Posterior vena cava (tissue), 2 donors: Measurements from ENCODE around the gene SLC35G3. TPM values are rescaled to one million over a fixed set of nuclear protein-coding genes. Genes with fewer than 3 reads are reported as not detected.
"Not testable (repeated sequence)": the region's sequence is repeated elsewhere in the genome, so short reads cannot be mapped to it uniquely, and the experiment has no call there.

ENCODE experiments used
- DNase-seq: peaks from one replicate; pipeline ENCODE4 v3.0.0-alpha.2; 2020; ENCODE audit warnings: low spot score
- intact Hi-C, 2 donors: fragments of 100-400 bp; cut with DNase I; formaldehyde crosslinking; loops; one replicate each; pipeline versions ENCODE4 v1.14.1 to v1.14.2; 2022 to 2023
- total RNA-seq, 2 donors: library from RNA; stranded (reverse); fragmentation: NEBNext Ultra II Directional; extraction: Animal tissue kit (Norgen Biotek cat#: 25700); gene quantifications; one replicate each; pipeline ENCODE4 v1.2.1, GENCODE V29; 2021
- donor health status: DM: yes; HTN: yes; CAD: no.
- donor health status: DM: yes; HTN: yes; CAD: no.

SLC35G3 gene
- total RNA-seq, 2 donors from 2014 or later, result not detected

DNA sequence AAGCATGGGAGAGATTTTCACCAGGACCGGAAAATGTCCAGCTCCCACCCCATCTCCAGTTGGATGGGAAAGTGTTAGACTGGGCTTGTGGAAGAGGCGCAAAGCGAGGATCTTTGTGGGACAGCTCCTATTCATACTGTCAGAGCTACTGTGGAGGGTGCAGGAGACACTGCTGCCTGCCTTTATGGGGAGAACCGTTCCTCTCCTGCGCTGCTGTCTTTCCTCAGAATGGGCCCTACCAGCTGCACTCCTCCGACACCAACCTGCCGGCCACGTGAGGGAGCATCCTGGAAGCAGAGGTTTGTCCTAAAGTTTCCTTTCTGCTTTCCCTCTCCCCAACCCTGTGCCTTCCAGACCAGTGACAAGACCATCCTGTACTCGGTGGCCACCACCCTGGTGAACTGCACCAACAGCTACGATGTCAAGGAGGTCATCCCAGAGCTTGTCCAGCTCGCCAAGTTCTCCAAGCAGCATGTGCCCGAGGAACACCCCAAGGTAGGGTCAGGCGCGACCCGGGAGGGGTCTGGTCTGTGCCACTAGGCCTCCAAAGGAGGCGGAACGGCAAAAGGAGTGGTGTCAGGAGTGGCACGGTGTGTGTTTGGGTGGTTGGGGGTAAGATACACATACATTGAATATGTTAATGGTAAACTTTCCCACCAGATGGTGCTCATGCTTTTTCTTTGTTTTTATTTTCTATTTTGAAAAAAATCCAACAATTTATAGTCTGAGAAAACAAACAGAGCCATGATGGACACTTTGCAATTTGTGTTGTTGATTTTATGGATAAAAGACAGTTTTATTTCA lies 23.0 kb downstream of the SLC35G3 start:
- intact Hi-C loops, result loop anchor here in 1 of 2 donors (10.0 kb wide), 1 partner anchor 364 kb away; the partner anchor contains the start of gene SLFN12L

DNA sequence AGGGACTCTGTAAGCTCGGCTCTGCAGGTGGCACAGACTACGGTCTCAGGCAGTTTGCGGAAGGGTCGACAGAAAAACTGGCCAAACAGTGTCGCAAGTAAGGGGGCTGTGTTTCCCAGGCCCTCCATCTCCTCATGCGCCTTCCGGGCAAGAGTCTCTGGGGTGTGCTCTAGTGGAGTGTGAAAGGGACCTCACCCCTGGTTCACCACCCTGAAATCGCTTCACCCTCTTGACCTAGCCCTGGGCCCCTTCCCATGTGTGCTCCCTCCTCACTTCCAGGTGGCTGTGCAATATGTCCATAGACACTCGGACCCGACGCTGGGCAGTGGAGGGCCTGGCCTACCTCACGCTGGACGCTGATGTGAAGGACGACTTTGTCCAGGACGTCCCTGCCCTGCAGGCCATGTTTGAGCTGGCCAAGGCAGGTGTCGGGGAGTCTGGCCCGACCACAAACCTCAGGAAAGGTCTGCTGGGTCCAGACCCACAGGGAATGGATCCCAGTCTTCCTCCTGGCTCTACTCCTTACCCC lies 24.3 kb downstream of the SLC35G3 start:
- no peak for DNase-seq
- intact Hi-C loops, result loop anchor here (10.0 kb wide), 2 partner anchors 365 to 375 kb away; partner anchors contain the start of gene SLFN12L (in 1 of the 2)

More for the DNA sequence above, 23.0 kb downstream of the SLC35G3 start:
- DNase-seq, result no peak

DNA sequence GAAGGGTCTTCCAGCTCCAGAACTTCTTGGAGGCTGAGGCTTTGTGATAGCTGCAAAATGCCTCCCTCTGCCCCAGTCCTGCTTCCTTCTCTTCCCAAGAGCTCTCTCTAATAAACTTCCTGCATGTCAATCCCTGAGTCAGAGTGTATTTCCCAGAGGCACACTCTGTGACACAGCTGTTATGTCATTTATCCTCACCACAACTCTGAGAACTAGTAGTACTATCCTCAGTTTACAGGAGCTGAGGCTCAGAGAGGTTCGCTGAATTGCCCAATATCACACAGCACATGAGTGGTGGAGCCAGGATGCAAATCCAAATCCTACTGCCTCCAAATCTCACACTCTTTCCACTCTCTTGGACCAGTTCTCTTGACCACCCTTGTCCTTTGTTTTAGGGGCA lies 26.5 kb downstream of the SLC35G3 start:
- intact Hi-C loops, result loop anchor here in 1 of 2 donors (10.0 kb wide), 1 partner anchor 377 kb away; no protein-coding TSS in a partner anchor

DNA sequence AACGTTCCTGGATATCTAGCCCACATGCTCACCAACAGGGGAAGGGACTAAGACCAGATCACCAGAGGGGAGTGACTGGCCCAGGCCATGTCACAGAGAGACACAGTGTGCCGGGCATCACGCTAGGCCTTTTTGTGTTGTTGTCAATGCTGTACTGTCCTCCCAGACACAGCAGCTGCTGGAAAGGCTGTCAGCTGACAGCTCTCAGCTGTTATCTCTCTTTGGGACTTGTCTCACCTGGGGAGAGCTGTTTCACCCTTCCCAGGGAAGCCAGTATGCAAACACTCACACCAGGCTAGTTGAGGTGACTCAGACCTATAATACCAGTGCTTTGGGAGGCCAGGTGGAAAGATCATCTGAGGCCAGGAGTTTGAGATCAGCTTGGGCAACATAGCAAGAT lies 27.1 kb downstream of the SLC35G3 start:
- intact Hi-C loops, result loop anchor here in 1 of 2 donors (10.0 kb wide), 1 partner anchor 378 kb away; no protein-coding TSS in a partner anchor
- no peak for DNase-seq

More for the DNA sequence above, 26.5 kb downstream of the SLC35G3 start:
- DNase-seq, result no peak

DNA sequence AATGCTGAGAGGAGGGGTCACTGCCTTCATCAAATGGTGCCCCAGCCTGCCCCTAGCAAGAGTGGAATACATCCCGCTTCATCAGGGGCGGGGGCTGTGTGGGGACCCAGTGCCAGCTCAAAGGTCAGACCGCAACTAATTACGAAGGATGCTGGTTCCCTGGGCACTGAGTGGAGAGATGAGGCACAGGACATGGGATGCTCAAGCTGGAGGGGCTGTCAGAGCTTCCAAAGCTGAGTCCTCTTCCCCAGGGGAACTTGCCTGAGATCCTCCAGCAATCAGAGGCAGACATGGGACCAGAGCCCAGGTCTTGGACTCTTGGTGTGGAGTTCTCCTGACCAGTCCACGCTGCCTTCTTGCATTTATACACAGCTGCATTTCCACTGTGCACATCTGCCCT lies 27.7 kb downstream of the SLC35G3 start:
- DNase-seq, result no peak
- intact Hi-C loops, result loop anchor here in 1 of 2 donors (10.0 kb wide), 1 partner anchor 378 kb away; no protein-coding TSS in a partner anchor

DNA sequence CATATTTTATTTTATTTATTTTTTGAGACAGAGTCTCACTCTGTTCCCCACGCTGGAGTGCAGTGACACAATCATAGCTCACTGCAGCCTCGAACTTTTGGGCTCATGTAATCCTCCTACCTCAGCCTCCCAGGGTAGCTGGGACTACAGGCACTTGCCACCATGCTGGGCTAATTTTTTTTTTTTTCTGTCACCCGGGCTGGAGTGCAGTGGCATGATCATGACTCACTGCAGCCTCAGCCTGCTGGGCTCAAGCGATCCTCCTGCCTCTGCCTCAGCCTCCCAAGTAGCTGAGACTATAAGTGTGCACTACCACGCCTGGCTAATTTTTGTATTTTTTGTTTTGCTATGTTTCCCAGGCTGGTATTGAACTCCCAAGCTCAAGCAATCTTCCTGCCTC lies 29.5 kb downstream of the SLC35G3 start:
- intact Hi-C loops, result loop anchor here in 1 of 2 donors (10.0 kb wide), 1 partner anchor 380 kb away; no protein-coding TSS in a partner anchor
- peak; percentile 8 for DNase-seq

DNA sequence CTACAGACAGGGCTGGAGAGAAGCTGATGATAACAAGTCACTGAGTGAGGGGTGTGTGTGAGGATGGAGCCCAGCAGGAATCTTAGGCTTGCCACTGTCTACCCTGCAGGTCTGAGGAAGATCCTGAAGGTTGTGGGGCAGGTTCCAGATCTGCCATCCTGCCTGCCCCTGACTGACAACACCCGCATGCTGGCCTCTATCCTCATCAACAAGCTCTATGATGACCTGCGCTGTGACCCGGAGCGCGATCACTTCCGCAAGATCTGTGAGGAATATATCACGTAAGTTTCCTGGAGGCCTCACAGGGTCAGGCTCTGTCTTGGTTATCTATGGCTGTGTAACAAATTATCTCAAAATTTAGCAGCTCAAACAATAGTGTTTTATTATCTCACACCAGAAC lies 30.3 kb downstream of the SLC35G3 start:
- intact Hi-C loops, result loop anchor here in 1 of 2 donors (10.0 kb wide), 1 partner anchor 381 kb away; no protein-coding TSS in a partner anchor
- DNase-seq, result no peak

DNA sequence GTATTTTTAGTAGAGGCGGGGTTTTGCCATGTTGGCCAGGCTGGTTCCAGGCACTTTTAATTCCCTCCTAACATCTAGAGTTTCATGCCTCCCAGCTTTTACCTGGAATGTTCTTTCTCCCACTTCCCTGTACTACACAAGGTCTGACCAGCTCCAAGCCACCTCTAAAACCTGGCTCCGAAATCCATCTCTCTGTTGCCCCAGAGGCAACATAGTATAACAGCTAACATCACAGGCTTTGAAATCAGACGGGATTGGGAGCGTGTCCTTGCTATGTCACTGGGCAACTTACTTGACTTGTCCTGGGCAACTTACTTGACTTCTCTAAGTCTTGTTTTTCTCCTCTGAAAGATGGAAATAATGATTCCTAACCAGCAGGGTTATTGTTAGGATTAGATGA lies 31.4 kb downstream of the SLC35G3 start:
- intact Hi-C loops, result loop anchor here in 1 of 2 donors (10.0 kb wide), 1 partner anchor 382 kb away; no protein-coding TSS in a partner anchor
- DNase-seq, result peak; percentile 25

DNA sequence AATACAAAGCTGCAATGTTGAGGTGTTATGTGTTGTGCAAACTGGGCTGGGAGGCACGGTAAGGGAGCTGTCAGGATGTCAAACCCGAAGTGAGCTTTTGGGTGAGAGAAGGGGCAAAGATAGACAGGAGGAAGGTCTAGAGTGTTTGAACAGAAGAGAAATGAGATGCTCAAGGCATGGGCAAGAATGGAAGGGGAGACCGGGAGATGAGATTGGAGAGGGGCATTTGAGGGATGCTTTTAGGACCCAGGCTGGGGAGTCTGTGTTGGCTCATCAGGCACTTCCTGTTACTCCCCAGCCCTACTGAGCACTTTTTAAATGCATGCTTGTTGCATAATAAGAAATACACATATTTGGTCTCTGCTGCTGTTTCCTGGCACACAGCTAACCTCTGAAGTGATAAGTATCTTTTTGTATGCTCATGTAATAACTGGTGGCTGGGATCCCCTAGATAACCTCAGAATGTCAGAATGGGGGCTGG lies 32.9 kb downstream of the SLC35G3 start:
- DNase-seq, result peak; percentile 5
- intact Hi-C loops, result loop anchor here in 1 of 2 donors (10.0 kb wide), 1 partner anchor 383 kb away; no protein-coding TSS in a partner anchor

DNA sequence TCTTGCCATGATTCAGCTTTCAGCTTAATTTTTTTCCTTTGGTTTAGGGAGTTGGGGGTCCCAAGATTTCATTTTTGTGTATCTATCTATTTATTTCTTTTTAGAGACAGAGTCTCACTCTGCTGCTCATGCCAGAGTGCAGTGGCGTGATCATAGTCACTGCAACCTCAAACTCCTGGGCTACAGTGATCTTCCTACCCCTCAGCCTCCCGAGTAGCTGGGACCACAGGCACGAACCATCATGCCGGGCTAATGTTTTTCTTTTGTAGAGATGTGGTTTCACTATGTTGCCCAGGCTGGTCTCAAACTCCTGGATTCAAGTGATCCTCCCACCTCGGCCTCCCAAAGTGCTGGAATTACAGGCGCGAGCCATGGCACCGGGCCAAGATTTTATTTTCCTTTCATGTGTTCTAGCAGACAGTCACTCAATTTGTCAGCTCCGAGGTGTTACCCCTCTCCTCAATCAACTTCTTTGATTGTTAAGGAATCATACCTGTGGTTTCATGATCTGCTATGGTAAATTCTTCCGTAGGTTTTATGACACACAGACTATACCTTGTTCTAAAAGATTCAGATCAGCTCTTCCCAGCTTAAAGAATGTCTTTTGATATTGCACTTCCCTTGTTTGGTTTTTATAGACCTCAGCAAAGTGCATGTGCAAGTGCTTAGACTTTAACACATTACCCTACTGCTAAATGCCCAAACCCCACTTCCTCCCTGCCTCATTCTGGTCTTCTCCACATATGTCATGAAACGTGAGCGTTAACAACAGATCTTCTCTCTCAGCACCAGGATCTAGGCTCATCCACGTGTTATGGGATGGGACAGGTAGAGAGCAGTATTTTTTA lies 33.6 kb downstream of the SLC35G3 start:
- intact Hi-C loops, result loop anchor here in 1 of 2 donors (10.0 kb wide), 1 partner anchor 384 kb away; no protein-coding TSS in a partner anchor
- peak; percentile 24 for DNase-seq

DNA sequence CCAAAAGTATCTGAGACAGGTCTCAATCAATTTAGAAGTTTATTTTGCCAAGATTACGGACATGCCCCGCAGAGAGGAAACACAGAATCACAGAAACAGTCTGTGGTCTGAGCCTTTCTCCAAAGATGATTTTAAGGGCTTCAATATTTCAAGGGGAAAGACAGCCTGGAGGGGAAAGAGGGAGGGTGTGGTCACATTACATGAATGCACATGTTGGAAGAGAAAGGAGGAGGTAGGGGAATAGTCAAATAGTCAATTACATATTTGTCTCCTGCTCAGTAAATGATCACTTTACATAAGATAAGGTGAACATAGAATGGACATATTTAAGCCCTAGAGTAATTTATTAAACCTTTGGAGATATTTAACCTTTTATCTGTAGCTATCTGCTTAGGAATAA lies 34.3 kb downstream of the SLC35G3 start:
- intact Hi-C loops, result loop anchor here in 1 of 2 donors (10.0 kb wide), 1 partner anchor 385 kb away; no protein-coding TSS in a partner anchor

DNA sequence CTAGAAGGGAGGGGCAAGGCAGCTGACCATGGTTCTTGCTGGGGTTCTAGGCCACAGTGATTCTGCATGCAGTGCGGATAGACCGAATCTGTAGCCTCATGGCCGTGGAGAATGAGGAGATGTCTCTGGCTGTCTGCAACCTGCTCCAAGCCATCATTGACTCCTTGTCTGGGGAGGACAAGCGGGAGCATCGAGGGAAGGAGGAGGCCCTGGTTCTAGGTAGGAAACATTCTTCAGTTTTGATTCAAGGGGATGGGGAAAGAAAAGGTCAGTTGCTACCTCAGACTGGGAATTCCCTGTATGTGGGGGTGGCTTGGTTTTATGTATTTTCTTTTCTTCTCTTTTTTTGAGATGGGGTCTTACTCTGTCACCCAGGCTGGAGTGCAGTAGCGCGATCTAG lies 38.9 kb downstream of the SLC35G3 start:
- DNase-seq, result peak; percentile 54
- intact Hi-C loops, result no loop called here

More for the DNA sequence above, 34.3 kb downstream of the SLC35G3 start:
- no peak for DNase-seq

DNA sequence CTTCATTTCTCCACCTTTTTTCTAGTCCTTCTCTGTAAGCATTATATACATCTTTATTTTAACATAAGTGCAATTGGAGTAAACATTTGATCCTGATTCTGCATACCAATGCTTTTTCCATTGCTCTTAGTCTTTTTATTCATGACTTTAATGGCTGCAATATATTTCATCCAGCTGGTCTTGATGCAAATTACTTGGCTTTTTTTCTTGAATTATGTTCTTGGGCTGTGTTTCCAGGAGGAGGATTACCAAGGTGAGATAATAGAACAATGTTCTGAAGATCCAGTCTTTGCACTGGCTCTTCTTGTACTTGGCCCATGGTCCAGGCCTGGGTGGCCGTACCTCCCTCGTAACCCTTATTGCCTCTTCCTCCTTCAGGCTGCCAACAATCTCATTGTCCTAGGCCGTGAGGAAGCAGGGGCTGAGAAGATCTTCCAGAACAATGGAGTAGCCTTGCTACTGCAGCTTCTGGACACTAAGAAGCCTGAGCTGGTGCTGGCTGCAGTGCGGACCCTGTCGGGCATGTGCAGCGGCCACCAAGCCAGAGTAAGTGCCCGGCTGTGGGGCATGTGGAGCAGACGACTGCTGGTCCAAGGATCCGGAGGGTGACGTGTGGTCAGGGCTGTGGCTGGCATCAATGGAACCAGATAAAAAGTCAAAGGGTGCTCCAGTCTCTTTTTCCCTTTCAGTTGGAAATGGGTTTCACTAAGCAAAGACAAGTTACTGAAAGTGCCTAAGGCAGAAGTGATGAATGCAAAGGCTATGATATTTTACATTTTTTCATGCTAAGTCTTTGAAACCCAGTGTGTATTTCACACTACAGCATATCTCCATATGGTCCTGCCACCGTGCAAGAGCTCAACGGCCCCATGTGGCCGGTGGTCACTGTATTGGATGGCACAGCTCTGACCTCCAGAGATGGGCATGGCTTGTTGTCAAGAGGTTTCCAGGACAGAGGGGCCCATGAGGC lies 39.7 kb downstream of the SLC35G3 start:
- intact Hi-C loops, result no loop called here
- DNase-seq, result peak; percentile 52

DNA sequence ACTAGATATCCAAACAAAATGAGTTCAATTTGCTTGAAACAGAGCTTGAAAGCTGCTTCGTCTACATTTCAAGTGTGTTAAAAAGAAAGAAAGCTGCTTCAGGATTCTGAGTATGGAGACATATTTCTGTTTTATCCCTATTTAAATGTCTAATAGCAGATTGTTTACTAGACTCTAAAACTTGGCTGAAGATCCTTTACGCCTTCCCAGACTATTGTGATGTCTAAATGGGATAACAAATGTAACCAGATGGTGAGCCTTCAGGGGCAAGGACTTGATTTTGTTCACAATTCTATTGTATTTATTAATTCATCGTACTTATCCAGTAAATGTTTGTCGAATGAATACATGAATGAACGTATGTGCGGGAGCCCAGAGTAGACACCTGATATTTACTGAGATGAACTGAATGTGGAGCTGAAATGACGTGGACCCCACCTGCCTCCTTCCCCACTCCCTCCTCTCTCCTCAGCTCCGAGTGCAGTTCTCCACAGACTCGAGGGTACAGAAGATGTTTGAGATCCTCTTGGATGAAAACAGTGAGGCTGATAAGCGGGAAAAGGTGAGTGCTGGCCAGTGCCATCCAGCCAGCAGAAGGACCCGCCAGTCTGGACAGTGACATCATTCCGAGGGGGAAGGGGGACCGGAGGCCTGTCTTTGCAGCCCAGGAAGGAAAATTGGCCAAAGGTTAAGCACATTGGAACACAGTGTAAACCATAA lies 41.6 kb downstream of the SLC35G3 start:
- intact Hi-C loops, result no loop called here
- DNase-seq, result no peak

DNA sequence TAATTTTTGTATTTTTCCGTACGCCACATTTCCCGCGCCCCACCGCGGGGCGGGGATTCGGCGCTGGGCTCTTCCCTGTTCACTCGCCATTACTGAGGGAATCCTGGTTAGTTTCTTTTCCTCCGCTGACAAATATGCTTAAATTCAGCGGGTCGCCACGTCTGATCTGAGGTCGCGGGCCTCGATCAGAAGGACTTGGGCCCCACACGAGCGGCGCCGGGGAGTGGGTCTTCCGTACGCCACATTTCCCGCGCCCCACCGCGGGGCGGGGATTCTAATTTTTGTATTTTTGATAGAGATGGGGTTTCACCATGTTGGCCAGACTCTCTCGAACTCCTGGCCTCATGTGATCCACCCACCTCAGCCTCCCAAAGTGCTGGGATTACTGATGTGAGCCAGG lies 43.1 kb downstream of the SLC35G3 start:
- peak; percentile 40 for DNase-seq
- intact Hi-C loops, result not testable (repeated sequence)

DNA sequence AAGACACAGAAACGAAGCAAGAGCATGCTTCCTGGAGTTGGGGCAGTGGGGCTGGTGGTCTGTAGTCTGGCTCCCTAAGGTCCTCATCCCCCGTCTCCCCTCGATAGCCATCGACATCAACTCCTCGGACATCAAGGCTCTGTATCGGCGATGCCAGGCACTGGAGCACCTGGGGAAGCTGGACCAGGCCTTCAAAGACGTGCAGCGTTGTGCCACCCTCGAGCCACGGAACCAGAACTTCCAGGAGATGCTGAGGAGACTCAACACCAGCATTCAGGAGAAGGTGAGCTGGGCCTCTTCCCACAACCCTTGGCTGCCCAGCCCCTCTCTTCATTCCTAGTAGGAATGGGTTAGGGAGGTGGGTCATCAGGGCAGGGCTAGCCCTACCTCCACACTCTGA lies 44.3 kb downstream of the SLC35G3 start:
- peak; percentile 51 for DNase-seq
- intact Hi-C loops, result no loop called here

DNA sequence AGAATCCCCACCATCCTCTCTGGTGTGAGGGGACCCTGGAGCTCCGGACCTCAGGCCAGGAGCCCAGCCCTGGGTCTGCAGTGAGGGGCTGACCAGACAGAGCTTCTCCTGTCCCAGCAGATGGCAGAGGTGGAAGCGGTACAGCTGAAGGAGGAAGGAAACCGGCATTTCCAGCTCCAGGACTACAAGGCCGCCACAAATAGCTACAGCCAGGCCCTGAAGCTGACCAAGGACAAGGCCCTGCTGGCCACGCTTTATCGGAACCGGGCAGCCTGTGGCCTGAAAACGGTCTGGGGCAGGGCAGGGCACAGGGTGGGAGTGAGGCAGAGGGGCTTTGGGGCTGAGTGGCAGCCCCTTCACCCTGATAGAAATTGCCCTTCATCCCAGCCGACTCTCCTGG lies 46.0 kb downstream of the SLC35G3 start:
- peak; percentile 47 for DNase-seq
- intact Hi-C loops, result no loop called here
